Loucy (cell line): ENCODE measurements around the gene HDAC10.

Source experiments
- CTCF ChIP-seq: fragments of 200-600 bp; sonication (generic); conservative IDR thresholded peaks from 2 replicates; pipeline ENCODE4 v1.5.1; 2014; ENCODE audit warnings: mild to moderate bottlenecking, antibody characterized with exemption, low read length
- EZH2phosphoT487 ChIP-seq: fragments of 200-600 bp; IDR thresholded peaks from 2 replicates; pipeline ENCODE4 v1.6.1; 2018; ENCODE audit warnings: antibody characterized with exemption, mild to moderate bottlenecking, moderate library complexity, borderline replicate concordance

GRCh38 chr22:50261615-50262459 lies 10.8 kb upstream of the HDAC10 start, which contains the start of gene MAPK12:
- TF ChIP-seq CTCF: no peak
- TF ChIP-seq EZH2phosphoT487: no peak
